ENCODE results near the gene NKD1. TPM values are rescaled to one million over a fixed set of nuclear protein-coding genes. Genes with fewer than 3 reads are reported as not detected.

Gene NKD1
- total RNA-seq, 2 donors from 2014 or later: 1.1 to 3.0 TPM

- Histone ChIP-seq H3K9me3 (no peaks in the 10 kb centered on the region), H3K4me3 (no peak overlapping the region), H3K36me3 (no peaks in the 10 kb centered on the region), H3K27me3 (no peaks in the 10 kb centered on the region), H3K27ac (no peak overlapping the region), H3K4me1 (peaks cover 0 to 24% of the 10 kb centered on the region in 2 donors)
- no peak for TF ChIP-seq CTCF (IDR thresholded peaks at IDR 0.05)
- DNase-seq (ENCODE audit: low spot score): no peak
These were observed 60.9 kb downstream of the NKD1 start for GRCh38 chr16:50609049-50609448.

GRCh38 chr16:50609471-50609870, 61.3 kb downstream of the NKD1 start:
- no peaks in the 10 kb centered on the region for H3K27me3 ChIP-seq
- H3K9me3 ChIP-seq: no peaks in the 10 kb centered on the region
- no peaks in the 10 kb centered on the region for H3K36me3 ChIP-seq
- H3K4me3 ChIP-seq: no peak overlapping the region
- peaks cover 0 to 23% of the 10 kb centered on the region in 2 donors for H3K4me1 ChIP-seq
- DNase-seq (ENCODE audit: low spot score): no peak
- H3K27ac ChIP-seq: no peak overlapping the region
- TF ChIP-seq CTCF (IDR thresholded peaks at IDR 0.05): no peak

GRCh38 chr16:50610331-50611262, 62.4 kb downstream of the NKD1 start:
- Histone ChIP-seq H3K9me3 (no peaks in the 10 kb centered on the region), H3K4me1 (peaks cover 0 to 28% of the 10 kb centered on the region in 2 donors), H3K27me3 (no peaks in the 10 kb centered on the region), H3K27ac (no peak overlapping the region), H3K36me3 (no peaks in the 10 kb centered on the region), H3K4me3 (no peak overlapping the region)
- TF ChIP-seq CTCF (IDR thresholded peaks at IDR 0.05): no peak
- DNase-seq (ENCODE audit: low spot score): no peak

GRCh38 chr16:50611332-50611934, 63.2 kb downstream of the NKD1 start:
- Histone ChIP-seq H3K27ac (no peak overlapping the region), H3K36me3 (no peaks in the 10 kb centered on the region), H3K4me1 (peaks cover 0 to 37% of the 10 kb centered on the region in 2 donors), H3K27me3 (no peaks in the 10 kb centered on the region), H3K4me3 (no peak overlapping the region), H3K9me3 (no peaks in the 10 kb centered on the region)
- no peak for TF ChIP-seq CTCF (IDR thresholded peaks at IDR 0.05)
- DNase-seq (ENCODE audit: low spot score): no peak

GRCh38 chr16:50611995-50612848, 64.0 kb downstream of the NKD1 start:
- no peak for TF ChIP-seq CTCF (IDR thresholded peaks at IDR 0.05)
- DNase-seq (ENCODE audit: low spot score): no peak
- Histone ChIP-seq H3K36me3 (no peaks in the 10 kb centered on the region), H3K9me3 (no peaks in the 10 kb centered on the region), H3K4me3 (no peak overlapping the region), H3K27ac (no peak overlapping the region), H3K27me3 (no peaks in the 10 kb centered on the region), H3K4me1 (peaks cover 0 to 43% of the 10 kb centered on the region in 2 donors)

All from right atrium auricular region (tissue), 2 donors.